ENCODE data around the gene CHRNA10. TPM values are rescaled to one million over a fixed set of nuclear protein-coding genes. Genes with fewer than 3 reads are reported as not detected.
"Not testable (repeated sequence)": the region's sequence is repeated elsewhere in the genome, so short reads cannot be mapped to it uniquely, and the experiment has no call there.

CHRNA10 gene
- total RNA-seq, 1 donor, result 2.2 TPM

- DNase-seq (ENCODE audit: low read depth in 2 of 3, low spot score in 2 of 3), result no peak
Observed at GRCh38 chr11:3666023-3666530, 5.1 kb downstream of the CHRNA10 start.

- DNase-seq (ENCODE audit: low read depth in 2 of 3, low spot score in 2 of 3), result peak in 1 of 3 donors; percentile 47
Observed at GRCh38 chr11:3665336-3666022, 5.7 kb downstream of the CHRNA10 start.

GRCh38 chr11:3664032-3664630, 7.1 kb downstream of the CHRNA10 start:
- DNase-seq (ENCODE audit: low read depth in 2 of 3, low spot score in 2 of 3), result no peak

- no peak for DNase-seq (ENCODE audit: low read depth in 2 of 3, low spot score in 2 of 3)
Observed at GRCh38 chr11:3662856-3663255, 8.3 kb downstream of the CHRNA10 start.

- DNase-seq (ENCODE audit: low read depth in 2 of 3, low spot score in 2 of 3), result no peak
Observed at GRCh38 chr11:3660960-3661359, 10.2 kb downstream of the CHRNA10 start.

- DNase-seq (ENCODE audit: low read depth in 2 of 3, low spot score in 2 of 3), result no peak
Observed at GRCh38 chr11:3659595-3660515, 11.3 kb downstream of the CHRNA10 start.

- no peak for DNase-seq (ENCODE audit: low read depth in 2 of 3, low spot score in 2 of 3)
Observed at GRCh38 chr11:3658252-3658651, 12.9 kb downstream of the CHRNA10 start.

GRCh38 chr11:3657331-3657730, 13.9 kb downstream of the CHRNA10 start:
- DNase-seq (ENCODE audit: low read depth in 2 of 3, low spot score in 2 of 3), result not testable (repeated sequence)

- no peak for DNase-seq (ENCODE audit: low read depth in 2 of 3, low spot score in 2 of 3)
Observed at GRCh38 chr11:3655547-3655946, 15.6 kb downstream of the CHRNA10 start.

- DNase-seq (ENCODE audit: low read depth in 2 of 3, low spot score in 2 of 3), result not testable (repeated sequence)
Observed at GRCh38 chr11:3652514-3652913, 18.7 kb downstream of the CHRNA10 start.

GRCh38 chr11:3649374-3649773, 21.8 kb downstream of the CHRNA10 start:
- not testable (repeated sequence) for DNase-seq (ENCODE audit: low read depth in 2 of 3, low spot score in 2 of 3)

- not testable (repeated sequence) for DNase-seq (ENCODE audit: low read depth in 2 of 3, low spot score in 2 of 3)
Observed at GRCh38 chr11:3648843-3649242, 22.3 kb downstream of the CHRNA10 start.

- no peak for DNase-seq (ENCODE audit: low read depth in 2 of 3, low spot score in 2 of 3)
Observed at GRCh38 chr11:3645552-3645951, 25.6 kb downstream of the CHRNA10 start.

- no peak for DNase-seq (ENCODE audit: low read depth in 2 of 3, low spot score in 2 of 3)
Observed at GRCh38 chr11:3644817-3645235, 26.4 kb downstream of the CHRNA10 start, which contains the start of gene ART1. ART1 (plus strand) TSS chr11:3645128; CDS start chr11:3659214, 14,086 bp downstream.

GRCh38 chr11:3643102-3643546, 28.1 kb downstream of the CHRNA10 start:
- not testable (repeated sequence) for DNase-seq (ENCODE audit: low read depth in 2 of 3, low spot score in 2 of 3)

GRCh38 chr11:3642071-3642951, 28.9 kb downstream of the CHRNA10 start:
- peak in 2 of 3 donors; percentile 72 to 82 for DNase-seq (ENCODE audit: low read depth in 2 of 3, low spot score in 2 of 3)

- no peak for DNase-seq (ENCODE audit: low read depth in 2 of 3, low spot score in 2 of 3)
Observed at GRCh38 chr11:3641701-3642070, 29.5 kb downstream of the CHRNA10 start, which contains the start of gene ART5. ART5 (minus strand) TSS chr11:3641992; CDS start chr11:3641862, 130 bp downstream.

- DNase-seq (ENCODE audit: low read depth in 2 of 3, low spot score in 2 of 3), result no peak
Observed at GRCh38 chr11:3641191-3641590, 30.0 kb downstream of the CHRNA10 start.

- no peak for DNase-seq (ENCODE audit: low read depth in 2 of 3, low spot score in 2 of 3)
Observed at GRCh38 chr11:3639841-3640240, 31.3 kb downstream of the CHRNA10 start.

GRCh38 chr11:3638513-3638912, 32.7 kb downstream of the CHRNA10 start:
- no peak for DNase-seq (ENCODE audit: low read depth in 2 of 3, low spot score in 2 of 3)

All from hematopoietic multipotent progenitor cell (in vitro differentiated cells).